Measurements from ENCODE around the gene DHRS11.

DNA sequence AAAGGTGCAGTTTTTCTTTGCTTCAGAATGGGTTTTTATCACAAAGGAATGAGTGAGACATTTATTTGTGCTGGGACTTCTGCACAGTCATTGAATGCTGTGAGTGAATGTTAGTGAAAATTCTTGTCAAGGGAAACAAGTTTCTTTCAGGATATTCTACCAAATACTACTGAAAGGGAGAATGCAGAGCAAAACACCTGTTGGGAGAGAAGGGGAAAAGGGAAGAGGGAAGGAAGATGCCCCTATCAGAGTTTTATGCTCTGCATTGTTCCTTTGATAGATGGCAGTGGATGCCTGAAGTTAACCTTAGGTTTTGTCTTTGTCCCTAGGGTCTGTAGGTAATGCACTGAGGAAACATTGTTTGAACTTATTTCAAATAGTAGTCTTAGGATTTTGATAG is 43.9 kb upstream of the DHRS11 start:
- TF ChIP-seq, protein P1, sequence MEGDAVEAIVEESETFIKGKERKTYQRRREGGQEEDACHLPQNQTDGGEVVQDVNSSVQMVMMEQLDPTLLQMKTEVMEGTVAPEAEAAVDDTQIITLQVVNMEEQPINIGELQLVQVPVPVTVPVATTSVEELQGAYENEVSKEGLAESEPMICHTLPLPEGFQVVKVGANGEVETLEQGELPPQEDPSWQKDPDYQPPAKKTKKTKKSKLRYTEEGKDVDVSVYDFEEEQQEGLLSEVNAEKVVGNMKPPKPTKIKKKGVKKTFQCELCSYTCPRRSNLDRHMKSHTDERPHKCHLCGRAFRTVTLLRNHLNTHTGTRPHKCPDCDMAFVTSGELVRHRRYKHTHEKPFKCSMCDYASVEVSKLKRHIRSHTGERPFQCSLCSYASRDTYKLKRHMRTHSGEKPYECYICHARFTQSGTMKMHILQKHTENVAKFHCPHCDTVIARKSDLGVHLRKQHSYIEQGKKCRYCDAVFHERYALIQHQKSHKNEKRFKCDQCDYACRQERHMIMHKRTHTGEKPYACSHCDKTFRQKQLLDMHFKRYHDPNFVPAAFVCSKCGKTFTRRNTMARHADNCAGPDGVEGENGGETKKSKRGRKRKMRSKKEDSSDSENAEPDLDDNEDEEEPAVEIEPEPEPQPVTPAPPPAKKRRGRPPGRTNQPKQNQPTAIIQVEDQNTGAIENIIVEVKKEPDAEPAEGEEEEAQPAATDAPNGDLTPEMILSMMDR (IDR thresholded peaks at IDR 0.05): no peak
- TF ChIP-seq POLR2A (IDR thresholded peaks at IDR 0.05): no peak
